Pancreas (tissue), 10 donors: ENCODE data around the gene VWA8. TPM values are rescaled to one million over a fixed set of nuclear protein-coding genes. Genes with fewer than 3 reads are reported as not detected.

Experiments
- ATAC-seq, 4 donors: fragments of 200-7000 bp; cut with Tn5 transposase; one replicate each; pipeline versions ENCODE4 v1.8.0 to v1.9.1; 2020; ENCODE audit warnings: mild to moderate bottlenecking in 4 of 4, moderate library complexity in 4 of 4
- DNase-seq, 6 donors: peaks; one replicate each; pipeline ENCODE4 v3.0.0-alpha.2; 2020
- FAIRE-seq: peaks from 2 replicates; lab custom pipeline; 2012; peaks lifted over from hg19 to GRCh38; lab: Jason Lieb, UNC
- H3K27ac ChIP-seq, 4 donors: fragments of 200-600 bp; sonication (generic); 1 replicate in 3 of 4; 2 replicates in 1 of 4; pipeline versions ENCODE4 v1.5.0 to v1.8.0; 2020
- H3K27me3 ChIP-seq, 4 donors: fragments of 200-600 bp; one replicate each; pipeline ENCODE4 v1.8.0; 2021
- H3K36me3 ChIP-seq, 3 donors: fragments of 200-600 bp; sonication (generic) in 1 of 3; one replicate each; pipeline versions ENCODE4 v1.5.0 to v1.8.0; 2020 to 2021
- H3K4me1 ChIP-seq, 3 donors: fragments of 200-600 bp; one replicate each; pipeline ENCODE4 v1.8.0; 2021
- H3K4me3 ChIP-seq, 4 donors: fragments of 200-600 bp; sonication (generic) in 2 of 4; one replicate each; pipeline versions ENCODE4 v1.5.0 to v1.8.0; 2020 to 2021
- H3K9me3 ChIP-seq, 4 donors: fragments of 200-600 bp; one replicate each; pipeline ENCODE4 v1.8.0; 2021
- CTCF ChIP-seq, 4 donors: fragments of 200-600 bp; sonication (generic) in 3 of 4; IDR thresholded peaks; one replicate each; pipeline versions ENCODE4 v1.5.0 to v1.8.0; 2021; ENCODE audit warnings: antibody characterized with exemption in 4 of 4
- WGBS, 2 donors: extraction: QIAGEN DNeasy Blood & Tissue Kit; methylation state at CpG; one replicate each; pipeline ENCODE4 v1.1.7; 2013; 5-methylcytosine and 5-hydroxymethylcytosine counted together
- intact Hi-C, 3 donors: fragments of 100-400 bp; cut with DNase I; formaldehyde crosslinking; loops; one replicate each; pipeline versions ENCODE4 v1.11.1 to v1.14.2; 2022
- polyA plus RNA-seq, 2 donors: library from polyadenylated mRNA; stranded (reverse); fragments of 200-250 nt; gene quantifications; one replicate each; pipeline ENCODE4 v1.2.3, GENCODE V29; 2013
- total RNA-seq, 6 donors: library from RNA; stranded (reverse); fragmentation: NEBNext Ultra II Directional in 4 of 6; extraction: Animal tissue kit (Norgen Biotek cat#: 25700) in 4 of 6; gene quantifications; one replicate each; pipeline versions ENCODE4 v1.2.1 to v1.2.4, GENCODE V29; 2021 to 2023
- donor health status: healthy with polysubstance abuse.
- donor health status: DM: no; HTN: no; CAD: no; lungs with moderate emphysema.
- donor health status: DM: no; HTN: no; CAD: no.
- donor health status: control.
- donor health status: control.
- donor health status: Bipolar disorder and iron deficiency.
- donor health status: DM: yes; HTN: yes; CAD: no.
- donor health status: DM: no; HTN: no; CAD: no.
- donor health status: DM: no; HTN: no; CAD: no.
- donor health status: DM: yes; HTN: yes; CAD: no.

The VWA8 gene
- total and polyA plus RNA-seq, 8 donors = 3.3 to 15.8 (median 9.2) TPM

DNA sequence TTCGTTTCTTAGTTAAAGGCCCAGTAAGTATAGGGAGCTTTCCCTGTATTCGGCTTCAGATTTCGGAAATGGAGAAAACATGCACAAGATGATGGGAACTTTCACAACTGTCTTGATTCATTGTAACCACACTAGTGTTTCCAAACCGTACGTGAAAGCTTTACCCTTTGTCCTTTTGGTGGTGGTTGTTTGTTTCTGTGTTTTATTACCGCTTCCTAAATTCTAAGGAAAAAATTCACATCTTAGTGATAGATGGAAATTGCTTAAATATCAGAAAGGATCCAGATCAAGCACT is 504 bp upstream of the VWA8 start:
- Histone ChIP-seq H3K4me3 (peak overlapping the region; percentile 68 to 88 (median 81)), H3K27ac (peak overlapping the region; percentile 67 to 84 (median 82)), H3K27me3 (no peaks in the 10 kb centered on the region), H3K4me1 (peaks cover 4 to 13% (median 6%) of the 10 kb centered on the region in 3 donors), H3K36me3 (no peaks in the 10 kb centered on the region), H3K9me3 (no peaks in the 10 kb centered on the region)
- intact Hi-C loops = no loop called here
- no peak for DNase-seq
- no peak for FAIRE-seq
- no peak for TF ChIP-seq CTCF (IDR thresholded peaks at IDR 0.05)
- WGBS, 2 donors = 11 to 15% methylated on average over 6 of the region's 6 CpGs
- peak in 2 of 4 donors; percentile 12 to 13 for ATAC-seq

GRCh38 chr13:41960211-41960636 is 685 bp downstream of the VWA8 start:
- FAIRE-seq = no peak

GRCh38 chr13:41956272-41956671 is 4.6 kb downstream of the VWA8 start:
- peaks cover 0 to 13% (median 8%) of the 10 kb centered on the region in 3 donors for H3K4me1 ChIP-seq
- H3K27me3 ChIP-seq = no peaks in the 10 kb centered on the region
- H3K4me3 ChIP-seq = no peak overlapping the region
- H3K9me3 ChIP-seq = no peaks in the 10 kb centered on the region
- FAIRE-seq (no peak), DNase-seq (no peak), ATAC-seq (no peak)
- intact Hi-C loops = no loop called here
- H3K36me3 ChIP-seq = no peaks in the 10 kb centered on the region
- H3K27ac ChIP-seq = no peak overlapping the region
- TF ChIP-seq CTCF (IDR thresholded peaks at IDR 0.05) = no peak

More at GRCh38 chr13:41960211-41960636, 685 bp downstream of the VWA8 start:
- Histone ChIP-seq H3K4me3 (peak overlapping the region; percentile 68 to 88 (median 81)), H3K36me3 (no peaks in the 10 kb centered on the region), H3K9me3 (no peaks in the 10 kb centered on the region), H3K27ac (peak overlapping the region; percentile 67 to 84 (median 82)), H3K27me3 (no peaks in the 10 kb centered on the region), H3K4me1 (peaks cover 4 to 13% (median 6%) of the 10 kb centered on the region in 3 donors)
- intact Hi-C loops = no loop called here
- ATAC-seq (peak; percentile 27 to 62 (median 54)), DNase-seq (peak in 1 of 6 donors; percentile 4)
- WGBS, 2 donors = 3 to 4% methylated on average over 9 of the region's 9 CpGs
- TF ChIP-seq CTCF (IDR thresholded peaks at IDR 0.05) = no peak

- 79 to 82% methylated on average over 5 of the region's 5 CpGs for WGBS, 2 donors
- Histone ChIP-seq H3K9me3 (no peaks in the 10 kb centered on the region), H3K36me3 (no peaks in the 10 kb centered on the region), H3K27ac (no peak overlapping the region), H3K27me3 (no peaks in the 10 kb centered on the region), H3K4me1 (peaks cover 0 to 13% (median 8%) of the 10 kb centered on the region in 3 donors), H3K4me3 (no peak overlapping the region)
- intact Hi-C loops = no loop called here
- TF ChIP-seq CTCF (IDR thresholded peaks at IDR 0.05) = no peak
- no peak for FAIRE-seq
- no peak for DNase-seq
- no peak for ATAC-seq
These were observed 5.3 kb downstream of the VWA8 start for GRCh38 chr13:41955605-41956004.

GRCh38 chr13:41954226-41954625 is 6.7 kb downstream of the VWA8 start:
- no peak for ATAC-seq
- no peaks in the 10 kb centered on the region for H3K9me3 ChIP-seq
- H3K36me3 ChIP-seq = no peaks in the 10 kb centered on the region
- H3K4me1 ChIP-seq = peaks cover 0 to 6% (median 4%) of the 10 kb centered on the region in 3 donors
- H3K27me3 ChIP-seq = no peaks in the 10 kb centered on the region
- no peak overlapping the region for H3K4me3 ChIP-seq
- DNase-seq = no peak
- H3K27ac ChIP-seq = no peak overlapping the region
- WGBS, 2 donors = 97 to 99% methylated on average over 1 of the region's 1 CpG
- FAIRE-seq = no peak
- intact Hi-C loops = no loop called here
- no peak for TF ChIP-seq CTCF (IDR thresholded peaks at IDR 0.05)
